Lower leg skin (tissue), 4 donors: ENCODE results near the gene FAM151A. TPM values are rescaled to one million over a fixed set of nuclear protein-coding genes. Genes with fewer than 3 reads are reported as not detected.

Experiments used
- DNase-seq, 2 donors: peaks; one replicate each; pipeline ENCODE4 v3.0.0-alpha.2; 2019; ENCODE audit warnings: low spot score in 2 of 2
- H3K4me3 ChIP-seq: fragments of 200-600 bp; sonication (generic); 2 replicates; pipeline ENCODE4 v1.5.1; 2017; ENCODE audit warnings: mild to moderate bottlenecking, low read depth; ENCODE audit not compliant: poor library complexity, severe bottlenecking
- CTCF ChIP-seq, 3 donors: fragments of 450-650 bp; IDR thresholded peaks; one replicate each; pipeline ENCODE4 v1.5.1; 2016; ENCODE audit warnings: antibody characterized with exemption in 3 of 3, mild to moderate bottlenecking in 3 of 3, moderate library complexity in 2 of 3
- POLR2A ChIP-seq, 2 donors: fragments of 450-650 bp; IDR thresholded peaks; one replicate each; pipeline ENCODE4 v1.6.1; 2016 to 2017; ENCODE audit warnings: antibody characterized with exemption in 2 of 2, mild to moderate bottlenecking in 1 of 2, moderate library complexity in 1 of 2
- WGBS, 2 donors: methylation state at CpG; one replicate each; pipeline ENCODE4 v1.1.5; 2018; 5-methylcytosine and 5-hydroxymethylcytosine counted together
- intact Hi-C: fragments of 100-400 bp; cut with DNase I; formaldehyde crosslinking; loops from one replicate; pipeline ENCODE4 v1.15.0; 2023; ENCODE audit warnings: low total_unique reads
- total RNA-seq, 4 donors: library from RNA; depleted of rRNA; stranded (reverse); fragments of >200 nt; gene quantifications; one replicate each; pipeline ENCODE4 v1.1.0, GENCODE V29; 2016

The FAM151A gene
- total RNA-seq, 4 donors from 2014 or later: not detected

- TF ChIP-seq CTCF (IDR thresholded peaks at IDR 0.05) (no peak), POLR2A (IDR thresholded peaks at IDR 0.05) (no peak)
- no peak overlapping the region for H3K4me3 ChIP-seq
- intact Hi-C loops: no loop called here
- no peak for DNase-seq
- 57 to 64% methylated on average over 3 of the region's 3 CpGs for WGBS, 2 donors
These were observed 52.0 kb downstream of the FAM151A start for GRCh38 chr1:54571326-54571725.

- intact Hi-C loops: no loop called here
- TF ChIP-seq CTCF (IDR thresholded peaks at IDR 0.05) (no peak), POLR2A (IDR thresholded peaks at IDR 0.05) (no peak)
- WGBS, 2 donors: 93% methylated on average over 5 of the region's 5 CpGs
- H3K4me3 ChIP-seq: no peak overlapping the region
- no peak for DNase-seq
These were observed 53.2 kb downstream of the FAM151A start for GRCh38 chr1:54570161-54570560.

- 52 to 73% methylated on average over 4 of the region's 4 CpGs for WGBS, 2 donors
- no peak overlapping the region for H3K4me3 ChIP-seq
- TF ChIP-seq CTCF (IDR thresholded peaks at IDR 0.05) (no peak), POLR2A (IDR thresholded peaks at IDR 0.05) (no peak)
- intact Hi-C loops: no loop called here
- no peak for DNase-seq
These were observed 54.0 kb downstream of the FAM151A start for GRCh38 chr1:54569339-54569738.

GRCh38 chr1:54567961-54568360 is 55.4 kb downstream of the FAM151A start:
- intact Hi-C loops: no loop called here
- TF ChIP-seq POLR2A (IDR thresholded peaks at IDR 0.05) (no peak), CTCF (IDR thresholded peaks at IDR 0.05) (no peak)
- peak in 1 of 2 donors; percentile 35 for DNase-seq
- H3K4me3 ChIP-seq: no peak overlapping the region
- WGBS, 2 donors: 55 to 56% methylated on average over 5 of the region's 5 CpGs

GRCh38 chr1:54566438-54567141 is 56.7 kb downstream of the FAM151A start:
- 84 to 86% methylated on average over 5 of the region's 5 CpGs for WGBS, 2 donors
- DNase-seq: no peak
- intact Hi-C loops: no loop called here
- no peak overlapping the region for H3K4me3 ChIP-seq
- no peak for TF ChIP-seq CTCF (IDR thresholded peaks at IDR 0.05)
- TF ChIP-seq POLR2A (IDR thresholded peaks at IDR 0.05): no peak

- intact Hi-C loops: no loop called here
- no peak overlapping the region for H3K4me3 ChIP-seq
- no peak for DNase-seq
- TF ChIP-seq CTCF (IDR thresholded peaks at IDR 0.05) (no peak), POLR2A (IDR thresholded peaks at IDR 0.05) (no peak)
- 90 to 91% methylated on average over 4 of the region's 4 CpGs for WGBS, 2 donors
These were observed 58.2 kb downstream of the FAM151A start for GRCh38 chr1:54565113-54565501.
